ENCODE measurements around the gene GCG.

The GCG gene

DNA sequence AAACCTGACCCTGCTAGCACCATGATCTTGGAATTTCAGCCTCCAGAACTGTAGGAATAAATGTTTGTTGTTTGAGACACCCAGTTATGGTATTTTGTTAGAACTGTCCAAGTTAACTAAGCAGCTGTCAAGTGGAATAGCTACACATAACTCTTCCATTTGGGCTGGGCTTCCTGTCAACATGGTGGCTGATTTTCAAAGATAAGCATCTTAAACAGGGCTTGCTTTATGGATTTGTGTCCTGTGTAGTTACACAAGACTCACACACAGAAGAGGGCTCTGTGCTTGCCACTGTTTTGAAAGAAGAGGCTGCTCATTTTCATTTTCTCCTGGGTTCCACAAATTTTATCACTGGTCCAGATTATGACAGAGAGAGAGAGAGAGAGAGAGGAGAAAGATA is 35.7 kb downstream of the GCG start:
- no peaks in the 10 kb centered on the region for H3K27me3 ChIP-seq
- no peak overlapping the region for H3K27ac ChIP-seq
- intact Hi-C loops (cut with DNase I; ENCODE audit: low total_unique reads): no loop called here
- no peak overlapping the region for H3K4me3 ChIP-seq
- TF ChIP-seq, protein P1, sequence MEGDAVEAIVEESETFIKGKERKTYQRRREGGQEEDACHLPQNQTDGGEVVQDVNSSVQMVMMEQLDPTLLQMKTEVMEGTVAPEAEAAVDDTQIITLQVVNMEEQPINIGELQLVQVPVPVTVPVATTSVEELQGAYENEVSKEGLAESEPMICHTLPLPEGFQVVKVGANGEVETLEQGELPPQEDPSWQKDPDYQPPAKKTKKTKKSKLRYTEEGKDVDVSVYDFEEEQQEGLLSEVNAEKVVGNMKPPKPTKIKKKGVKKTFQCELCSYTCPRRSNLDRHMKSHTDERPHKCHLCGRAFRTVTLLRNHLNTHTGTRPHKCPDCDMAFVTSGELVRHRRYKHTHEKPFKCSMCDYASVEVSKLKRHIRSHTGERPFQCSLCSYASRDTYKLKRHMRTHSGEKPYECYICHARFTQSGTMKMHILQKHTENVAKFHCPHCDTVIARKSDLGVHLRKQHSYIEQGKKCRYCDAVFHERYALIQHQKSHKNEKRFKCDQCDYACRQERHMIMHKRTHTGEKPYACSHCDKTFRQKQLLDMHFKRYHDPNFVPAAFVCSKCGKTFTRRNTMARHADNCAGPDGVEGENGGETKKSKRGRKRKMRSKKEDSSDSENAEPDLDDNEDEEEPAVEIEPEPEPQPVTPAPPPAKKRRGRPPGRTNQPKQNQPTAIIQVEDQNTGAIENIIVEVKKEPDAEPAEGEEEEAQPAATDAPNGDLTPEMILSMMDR (IDR thresholded peaks at IDR 0.05): no peak
- no peaks in the 10 kb centered on the region for H3K36me3 ChIP-seq
- no peaks in the 10 kb centered on the region for H3K9me3 ChIP-seq
- peaks cover 0 to 23% (median 3%) of the 10 kb centered on the region in 4 donors for H3K4me1 ChIP-seq
- no peak for DNase-seq

DNA sequence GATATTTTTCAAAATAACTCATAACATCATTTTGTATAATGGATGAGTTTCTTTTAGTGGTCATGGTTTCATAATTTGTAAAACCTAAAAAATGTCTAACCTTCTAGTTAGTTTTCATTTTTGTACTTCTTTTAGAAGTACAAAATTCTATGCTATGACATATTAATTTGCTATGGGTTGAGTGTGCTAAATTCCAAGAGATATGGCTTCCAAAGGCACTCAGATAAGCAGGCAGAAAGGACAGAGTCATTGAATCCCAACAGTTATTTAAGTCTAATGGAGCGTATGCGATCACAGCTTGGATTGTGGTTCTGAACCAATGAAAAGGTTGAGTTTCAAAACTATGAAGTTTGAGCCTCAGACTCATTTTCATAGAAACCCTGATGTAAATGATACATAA is 37.0 kb downstream of the GCG start:
- intact Hi-C loops (cut with DNase I; ENCODE audit: low total_unique reads): no loop called here
- no peak for DNase-seq
- H3K27me3 ChIP-seq: no peaks in the 10 kb centered on the region
- no peak overlapping the region for H3K27ac ChIP-seq
- peaks cover 0 to 23% (median 3%) of the 10 kb centered on the region in 4 donors for H3K4me1 ChIP-seq
- H3K9me3 ChIP-seq: no peaks in the 10 kb centered on the region
- no peaks in the 10 kb centered on the region for H3K36me3 ChIP-seq
- no peak overlapping the region for H3K4me3 ChIP-seq
- TF ChIP-seq, protein P1 (IDR thresholded peaks at IDR 0.05): no peak

DNA sequence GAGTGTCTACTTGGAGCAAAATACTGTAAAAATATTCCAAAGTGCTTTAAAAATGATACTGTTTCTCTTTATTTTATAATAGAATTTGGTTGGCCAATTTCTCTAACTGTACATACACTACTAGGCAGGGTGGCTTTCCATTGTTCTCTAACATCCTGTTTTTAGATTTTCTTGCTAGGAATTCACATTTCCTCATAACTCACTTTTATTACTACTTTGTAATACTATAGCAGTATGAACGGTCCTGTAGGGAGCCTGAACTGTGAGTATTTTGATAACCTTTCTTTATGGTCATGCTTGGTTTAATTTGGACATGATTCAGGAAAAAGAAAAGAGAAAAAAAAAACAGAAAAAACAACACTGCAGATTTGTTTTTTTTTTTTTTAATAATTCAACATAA is 37.8 kb downstream of the GCG start:
- H3K4me1 ChIP-seq: peaks cover 0 to 23% (median 3%) of the 10 kb centered on the region in 4 donors
- H3K9me3 ChIP-seq: no peaks in the 10 kb centered on the region
- no peak overlapping the region for H3K27ac ChIP-seq
- TF ChIP-seq, protein P1 (IDR thresholded peaks at IDR 0.05): no peak
- DNase-seq: no peak
- H3K4me3 ChIP-seq: no peak overlapping the region
- intact Hi-C loops (cut with DNase I; ENCODE audit: low total_unique reads): no loop called here
- H3K36me3 ChIP-seq: no peaks in the 10 kb centered on the region
- H3K27me3 ChIP-seq: no peaks in the 10 kb centered on the region

DNA sequence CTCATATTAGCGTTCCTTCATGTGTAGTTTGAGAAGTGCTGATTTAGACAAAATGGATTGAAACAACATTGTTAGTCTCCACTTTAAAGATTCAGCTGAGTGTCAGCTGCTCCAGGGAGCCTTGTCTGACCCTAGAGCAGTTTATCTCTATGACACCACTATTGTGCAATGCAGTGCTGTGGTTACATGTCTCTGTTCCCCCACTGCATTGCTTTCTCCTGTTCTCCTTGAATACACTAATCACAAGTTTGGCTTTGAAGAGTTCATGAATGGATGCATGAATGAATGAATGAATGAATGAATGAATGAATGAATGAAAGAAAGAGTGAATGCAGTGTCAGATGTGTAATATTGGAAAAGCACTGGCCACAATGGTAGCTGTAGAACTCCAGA is 38.3 kb downstream of the GCG start:
- Histone ChIP-seq H3K4me3 (no peak overlapping the region), H3K36me3 (no peaks in the 10 kb centered on the region), H3K4me1 (peaks cover 0 to 23% (median 3%) of the 10 kb centered on the region in 4 donors), H3K27ac (no peak overlapping the region), H3K9me3 (no peaks in the 10 kb centered on the region), H3K27me3 (no peaks in the 10 kb centered on the region)
- TF ChIP-seq, protein P1 (IDR thresholded peaks at IDR 0.05): no peak
- intact Hi-C loops (cut with DNase I; ENCODE audit: low total_unique reads): no loop called here
- DNase-seq: peak in 1 of 2 donors; percentile 58

DNA sequence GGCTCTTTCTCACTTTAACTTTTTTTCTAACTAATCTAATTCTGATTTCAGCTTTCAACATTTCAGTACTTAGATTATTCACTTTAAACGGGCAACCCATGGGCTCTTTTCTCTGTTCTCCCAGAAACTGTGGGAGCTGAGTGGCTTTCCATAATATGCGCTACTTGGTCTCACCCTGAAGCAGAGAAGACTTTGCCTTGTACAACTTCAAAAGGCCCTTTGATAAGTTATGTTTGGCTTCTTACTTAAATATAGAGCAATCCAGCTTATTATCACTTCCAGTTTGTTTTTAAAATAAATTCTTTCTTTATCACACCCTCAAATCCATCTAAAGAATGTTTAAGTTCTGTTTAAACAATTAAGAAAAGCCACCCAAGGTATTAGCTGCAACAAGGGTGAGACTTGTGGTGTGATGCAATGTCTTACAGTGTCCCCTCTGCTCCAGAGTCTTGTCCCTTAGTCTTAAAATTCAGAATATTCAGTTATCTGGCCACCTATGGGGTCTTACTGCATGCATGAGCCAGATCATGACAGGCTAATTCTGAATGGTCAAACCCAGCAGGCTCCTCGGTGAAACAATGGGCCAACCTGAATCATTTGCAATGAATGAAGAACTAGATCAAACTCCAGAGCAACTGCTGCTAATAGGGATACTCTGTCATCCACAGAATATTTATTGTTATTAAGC is 38.8 kb downstream of the GCG start:
- intact Hi-C loops (cut with DNase I; ENCODE audit: low total_unique reads): no loop called here
- Histone ChIP-seq H3K27me3 (no peaks in the 10 kb centered on the region), H3K36me3 (no peaks in the 10 kb centered on the region), H3K9me3 (no peaks in the 10 kb centered on the region), H3K4me3 (no peak overlapping the region), H3K4me1 (peaks cover 0 to 19% (median under 1%) of the 10 kb centered on the region in 4 donors), H3K27ac (no peak overlapping the region)
- TF ChIP-seq, protein P1 (IDR thresholded peaks at IDR 0.05): no peak
- DNase-seq: no peak
